GM23338 (cell line): ENCODE data around the gene C3orf85.

Experiments
- CTCF ChIP-seq, 2 experiments: fragments of 200-600 bp in 1 of 2; sonication (generic) in 1 of 2; conservative IDR thresholded peaks; 2 replicates each; pipeline versions ENCODE4 v1.5.1 to v1.6.1; 2016 to 2017; ENCODE audit warnings: antibody characterized with exemption in 2 of 2, low read depth in 2 of 2, mild to moderate bottlenecking in 2 of 2, moderate library complexity in 1 of 2
- POLR2AphosphoS5 ChIP-seq: IDR thresholded peaks from 2 replicates; pipeline ENCODE4 v1.6.1; 2016; ENCODE audit warnings: antibody characterized with exemption, low read depth

- TF ChIP-seq POLR2AphosphoS5 (no peak), CTCF (conservative IDR thresholded peaks at IDR 0.05; ENCODE audit: low read depth in 2 of 2) (no peak)
Observed at GRCh38 chr3:109116031-109116430, 20.5 kb upstream of the C3orf85 start.
